Neural crest cell (in vitro differentiated cells): ENCODE results near the gene AGBL4. TPM values are rescaled to one million over a fixed set of nuclear protein-coding genes. Genes with fewer than 3 reads are reported as not detected.

ENCODE experiments used
- DNase-seq: peaks from one replicate; pipeline ENCODE4 v3.0.0; 2021; ENCODE audit warnings: low read depth, mixed read lengths, low spot score
- H3K27ac Mint-ChIP-seq: one replicate; pipeline ENCODE4 v1.8.0; 2021; ENCODE audit warnings: mild to moderate bottlenecking, mixed read lengths; ENCODE audit not compliant: unreplicated experiment
- H3K27me3 Mint-ChIP-seq: 2 replicates; pipeline ENCODE4 v1.8.0; 2021; ENCODE audit warnings: low read depth, mild to moderate bottlenecking, mixed read lengths
- H3K36me3 Mint-ChIP-seq: 2 replicates; pipeline ENCODE4 v1.8.0; 2021; ENCODE audit warnings: low read depth, mild to moderate bottlenecking, mixed read lengths
- H3K4me1 Mint-ChIP-seq: 2 replicates; pipeline ENCODE4 v1.8.0; 2021; ENCODE audit warnings: mixed read lengths
- H3K4me3 Mint-ChIP-seq: one replicate; pipeline ENCODE4 v1.8.0; 2021; ENCODE audit warnings: mild to moderate bottlenecking, mixed read lengths
- H3K9me3 Mint-ChIP-seq: 2 replicates; pipeline ENCODE4 v1.8.0; 2021; ENCODE audit warnings: mixed read lengths
- total RNA-seq: library from RNA; stranded (reverse); gene quantifications from 2 replicates; pipeline ENCODE4 v1.2.1, GENCODE V29; 2021
- TF ChIP-seq, protein P1 (sequence below): fragments of 200-600 bp; sonication (generic); conservative IDR thresholded peaks from 2 replicates; pipeline ENCODE4 v1.5.0; 2021; ENCODE audit warnings: antibody characterized with exemption, mild to moderate bottlenecking

AGBL4 gene
- total RNA-seq, 1 donor from 2014 or later: 0.09 TPM

- Mint-ChIP-seq H3K4me1 (no peaks in the 10 kb centered on the region), H3K27me3 (peaks cover 3% of the 10 kb centered on the region), H3K36me3 (no peaks in the 10 kb centered on the region), H3K9me3 (peaks cover 3% of the 10 kb centered on the region), H3K4me3 (no peak overlapping the region), H3K27ac (no peak overlapping the region)
- TF ChIP-seq, protein P1, sequence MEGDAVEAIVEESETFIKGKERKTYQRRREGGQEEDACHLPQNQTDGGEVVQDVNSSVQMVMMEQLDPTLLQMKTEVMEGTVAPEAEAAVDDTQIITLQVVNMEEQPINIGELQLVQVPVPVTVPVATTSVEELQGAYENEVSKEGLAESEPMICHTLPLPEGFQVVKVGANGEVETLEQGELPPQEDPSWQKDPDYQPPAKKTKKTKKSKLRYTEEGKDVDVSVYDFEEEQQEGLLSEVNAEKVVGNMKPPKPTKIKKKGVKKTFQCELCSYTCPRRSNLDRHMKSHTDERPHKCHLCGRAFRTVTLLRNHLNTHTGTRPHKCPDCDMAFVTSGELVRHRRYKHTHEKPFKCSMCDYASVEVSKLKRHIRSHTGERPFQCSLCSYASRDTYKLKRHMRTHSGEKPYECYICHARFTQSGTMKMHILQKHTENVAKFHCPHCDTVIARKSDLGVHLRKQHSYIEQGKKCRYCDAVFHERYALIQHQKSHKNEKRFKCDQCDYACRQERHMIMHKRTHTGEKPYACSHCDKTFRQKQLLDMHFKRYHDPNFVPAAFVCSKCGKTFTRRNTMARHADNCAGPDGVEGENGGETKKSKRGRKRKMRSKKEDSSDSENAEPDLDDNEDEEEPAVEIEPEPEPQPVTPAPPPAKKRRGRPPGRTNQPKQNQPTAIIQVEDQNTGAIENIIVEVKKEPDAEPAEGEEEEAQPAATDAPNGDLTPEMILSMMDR: no peak
- DNase-seq: no peak
Observed at GRCh38 chr1:48931506-48932192, 1092.1 kb downstream of the AGBL4 start.

DNA sequence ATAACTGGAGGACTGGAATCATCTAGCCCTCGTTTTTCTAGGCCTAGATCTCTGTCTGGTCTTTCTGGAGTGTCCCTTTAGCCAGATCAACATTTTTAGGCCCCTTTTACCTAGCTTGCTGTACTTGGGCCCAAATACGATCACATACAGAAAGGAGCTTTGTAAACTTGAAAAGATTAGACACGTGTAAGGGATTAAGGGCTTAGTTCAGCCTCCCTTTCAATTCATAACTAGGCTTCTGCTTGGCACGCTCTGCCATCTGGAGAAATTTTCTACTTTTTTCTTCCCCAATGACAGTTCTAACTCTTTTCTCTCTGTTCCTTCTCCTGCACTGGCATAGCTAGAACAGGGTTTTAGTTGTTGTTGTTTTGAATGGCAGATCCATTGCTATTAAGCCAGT is 1093.7 kb downstream of the AGBL4 start:
- Mint-ChIP-seq H3K27me3 (peaks cover 3% of the 10 kb centered on the region), H3K27ac (no peak overlapping the region), H3K36me3 (no peaks in the 10 kb centered on the region), H3K9me3 (no peaks in the 10 kb centered on the region), H3K4me3 (no peak overlapping the region), H3K4me1 (no peaks in the 10 kb centered on the region)
- TF ChIP-seq, protein P1: no peak
- no peak for DNase-seq

DNA sequence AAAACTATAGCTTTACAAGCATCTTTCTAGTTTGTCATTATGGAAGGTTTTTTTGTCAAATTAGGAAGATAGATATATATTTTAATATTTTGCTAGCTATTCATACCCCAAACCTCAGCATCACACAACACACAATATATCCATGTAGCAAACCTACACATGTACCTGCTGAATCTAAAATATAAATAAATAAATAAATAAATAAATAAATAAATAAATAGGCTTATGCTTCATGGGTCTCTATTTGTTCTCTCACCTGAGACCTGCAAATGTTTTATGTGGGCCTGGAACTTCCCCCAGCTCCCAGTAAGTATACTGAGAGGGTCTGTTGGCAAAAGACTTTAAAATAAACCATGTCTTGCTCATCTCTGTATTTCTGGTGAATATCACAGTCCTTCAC is 1099.7 kb downstream of the AGBL4 start:
- Mint-ChIP-seq H3K4me3 (no peak overlapping the region), H3K9me3 (no peaks in the 10 kb centered on the region), H3K4me1 (no peaks in the 10 kb centered on the region), H3K27ac (no peak overlapping the region), H3K36me3 (no peaks in the 10 kb centered on the region), H3K27me3 (no peaks in the 10 kb centered on the region)
- no peak for DNase-seq
- TF ChIP-seq, protein P1: no peak

DNA sequence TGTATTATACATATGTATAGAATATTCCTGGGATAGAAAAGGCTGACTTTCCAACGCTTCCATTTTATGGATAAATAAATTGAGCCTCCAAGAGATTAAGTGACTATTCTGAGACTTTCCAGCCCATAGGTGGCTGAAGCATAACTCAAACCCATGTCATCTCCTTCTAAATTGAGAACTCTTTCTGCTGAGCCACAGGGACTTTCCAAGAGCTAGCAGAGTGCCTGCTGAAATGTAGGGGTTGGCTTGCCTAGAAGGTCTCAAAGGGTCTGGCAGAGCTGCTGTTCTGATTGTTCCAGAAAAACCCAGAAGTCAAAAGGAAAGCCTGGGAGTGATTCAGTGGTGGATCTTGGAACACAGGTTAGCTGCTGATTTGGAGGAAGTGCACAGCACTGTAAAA is 1100.6 kb downstream of the AGBL4 start:
- no peak overlapping the region for H3K27ac Mint-ChIP-seq
- H3K36me3 Mint-ChIP-seq: no peaks in the 10 kb centered on the region
- H3K4me3 Mint-ChIP-seq: no peak overlapping the region
- no peaks in the 10 kb centered on the region for H3K9me3 Mint-ChIP-seq
- H3K4me1 Mint-ChIP-seq: no peaks in the 10 kb centered on the region
- DNase-seq: no peak
- H3K27me3 Mint-ChIP-seq: no peaks in the 10 kb centered on the region
- TF ChIP-seq, protein P1: no peak

- no peaks in the 10 kb centered on the region for H3K36me3 Mint-ChIP-seq
- H3K9me3 Mint-ChIP-seq: no peaks in the 10 kb centered on the region
- H3K4me3 Mint-ChIP-seq: no peak overlapping the region
- no peak for DNase-seq
- peaks cover 4% of the 10 kb centered on the region for H3K27me3 Mint-ChIP-seq
- TF ChIP-seq, protein P1: no peak
- no peak overlapping the region for H3K27ac Mint-ChIP-seq
- peaks cover 7% of the 10 kb centered on the region for H3K4me1 Mint-ChIP-seq
Observed at GRCh38 chr1:48920851-48921250, 1102.9 kb downstream of the AGBL4 start.
